A549 (cell line): ENCODE measurements around the gene KHDRBS2. TPM values are rescaled to one million over a fixed set of nuclear protein-coding genes. Genes with fewer than 3 reads are reported as not detected.

Experiments used
- ATAC-seq, 2 experiments: fragments of 200-7000 bp in 1 of 2; fragments of >200 bp in 1 of 2; cut with Nextera tagmentation in 1 of 2; cut with Tn5 transposase in 1 of 2; 3 replicates each; pipeline versions ENCODE4 v1.8.0 to v1.9.1; 2018 to 2020; ENCODE audit warnings: mild to moderate bottlenecking in 1 of 2, moderate library complexity in 1 of 2
- CTCF ChIA-PET: fragments of 300-600 bp; sonication (Branson Sonifier 250); formaldehyde crosslinking; extraction: SDS; loops from one replicate; lab custom pipeline; 2021; ENCODE audit warnings: antibody characterized with exemption, inconsistent platforms; lab: Yijun Ruan, JAX
- POLR2A ChIA-PET: fragments of 350-600 bp; formaldehyde crosslinking; extraction: SDS; loops from one replicate; lab custom pipeline; 2021; ENCODE audit warnings: antibody characterized with exemption, inconsistent platforms; lab: Yijun Ruan, JAX
- DNase-seq, 2 experiments: peaks; one replicate each; pipeline versions ENCODE4 v3.0.0 to v3.0.0-alpha.2; 2011 to 2016; ENCODE audit warnings: low read depth in 1 of 2, low spot score in 1 of 2
- FAIRE-seq: peaks from 2 replicates; lab custom pipeline; 2011; peaks lifted over from hg19 to GRCh38; lab: Jason Lieb, UNC
- H3K27ac ChIP-seq, 2 experiments: fragments of >200 bp; sonication (Bioruptor Twin); formaldehyde crosslinking; 3 replicates each; pipeline ENCODE4 v1.5.1; 2016 to 2017
- H3K4me1 ChIP-seq: fragments of >200 bp; sonication (Bioruptor Twin); formaldehyde crosslinking; 3 replicates; pipeline ENCODE4 v1.6.1; 2016
- H3K4me2 ChIP-seq: fragments of >200 bp; sonication (Bioruptor Twin); formaldehyde crosslinking; 3 replicates; pipeline ENCODE4 v1.6.1; 2016
- H3K4me3 ChIP-seq: fragments of >200 bp; sonication (Bioruptor Twin); formaldehyde crosslinking; 3 replicates; pipeline ENCODE4 v1.5.1; 2016
- H3K9me3 ChIP-seq: fragments of >200 bp; sonication (Bioruptor Twin); formaldehyde crosslinking; 3 replicates; pipeline ENCODE4 v1.6.1; 2016
- BCL3 ChIP-seq: fragments of >200 bp; sonication (Bioruptor Twin); formaldehyde crosslinking; IDR thresholded peaks from 3 replicates; pipeline ENCODE4 v1.6.1; 2016
- CEBPB ChIP-seq, 2 experiments: fragments of >200 bp in 1 of 2; sonication (Bioruptor Twin) in 1 of 2; formaldehyde crosslinking in 1 of 2; IDR thresholded peaks; 2 replicates each; pipeline ENCODE4 v1.6.1; 2012 to 2016
- EHF ChIP-seq: fragments of 250-450 bp; sonication (Bioruptor Pico); IDR thresholded peaks from 2 replicates; pipeline ENCODE4 v1.5.0; 2020; ENCODE audit warnings: mild to moderate bottlenecking
- EHMT2 ChIP-seq: fragments of 200-600 bp; sonication (generic); IDR thresholded peaks from 2 replicates; pipeline ENCODE4 v1.6.1; 2016; ENCODE audit warnings: antibody characterized with exemption, low read depth, mild to moderate bottlenecking, moderate library complexity
- EP300 ChIP-seq, 2 experiments: fragments of >200 bp; sonication (Bioruptor Twin); formaldehyde crosslinking; IDR thresholded peaks; 2 replicates in 1 of 2; 3 replicates in 1 of 2; pipeline ENCODE4 v1.6.1; 2016 to 2017
- ESRRA ChIP-seq: fragments of 150-350 bp; IDR thresholded peaks from 2 replicates; pipeline ENCODE4 v1.6.1; 2014; ENCODE audit warnings: mild to moderate bottlenecking, low read length, borderline replicate concordance
- FOXS1 ChIP-seq: fragments of 250-450 bp; sonication (Bioruptor Pico); IDR thresholded peaks from 2 replicates; pipeline ENCODE4 v1.5.0; 2020; ENCODE audit warnings: mild to moderate bottlenecking, moderate library complexity
- GATA3 ChIP-seq: IDR thresholded peaks from 2 replicates; pipeline ENCODE4 v1.6.1; 2012; ENCODE audit warnings: borderline replicate concordance
- HES2 ChIP-seq: fragments of >200 bp; sonication (Bioruptor Twin); formaldehyde crosslinking; IDR thresholded peaks from 2 replicates; pipeline ENCODE4 v1.6.1; 2016
- HEYL ChIP-seq: fragments of 250-450 bp; sonication (Bioruptor Pico); IDR thresholded peaks from 2 replicates; pipeline ENCODE4 v1.8.0; 2021; ENCODE audit warnings: mild to moderate bottlenecking, moderate library complexity
- HOXA7 ChIP-seq: fragments of 250-450 bp; sonication (Bioruptor Pico); IDR thresholded peaks from 2 replicates; pipeline ENCODE4 v1.5.0; 2020; ENCODE audit warnings: mild to moderate bottlenecking, moderate library complexity
- JUN ChIP-seq, 2 experiments: fragments of >200 bp; sonication (Bioruptor Twin); formaldehyde crosslinking; IDR thresholded peaks; 2 replicates in 1 of 2; 3 replicates in 1 of 2; pipeline ENCODE4 v1.6.1; 2016 to 2017
- KDM5A ChIP-seq: fragments of 200-600 bp; sonication (generic); IDR thresholded peaks from 2 replicates; pipeline ENCODE4 v1.6.1; 2016; ENCODE audit warnings: antibody characterized with exemption, mild to moderate bottlenecking
- MAZ ChIP-seq: fragments of 150-350 bp; IDR thresholded peaks from 2 replicates; pipeline ENCODE4 v1.6.1; 2014; ENCODE audit warnings: antibody characterized with exemption, low read depth, low read length, borderline replicate concordance
- NFE2L2 ChIP-seq: fragments of 150-350 bp; conservative IDR thresholded peaks from 2 replicates; pipeline ENCODE4 v1.6.1; 2014; ENCODE audit warnings: low read length
- NPAS2 ChIP-seq: fragments of 250-450 bp; sonication (Bioruptor Pico); IDR thresholded peaks from 2 replicates; pipeline ENCODE4 v1.8.0; 2022; ENCODE audit warnings: mild to moderate bottlenecking, moderate library complexity, borderline replicate concordance
- NR3C1 ChIP-seq: fragments of >200 bp; sonication (Bioruptor Twin); formaldehyde crosslinking; IDR thresholded peaks from 3 replicates; pipeline ENCODE4 v1.6.1; 2017
- PBX3 ChIP-seq: IDR thresholded peaks from 2 replicates; pipeline ENCODE4 v1.6.1; 2012
- PHF8 ChIP-seq: fragments of 200-600 bp; sonication (generic); IDR thresholded peaks from 2 replicates; pipeline ENCODE4 v1.6.1; 2016; ENCODE audit warnings: low read depth, mild to moderate bottlenecking, antibody characterized with exemption, moderate library complexity, borderline replicate concordance
- POLR2AphosphoS2 ChIP-seq: conservative IDR thresholded peaks from 2 replicates; pipeline ENCODE4 v1.6.1; 2012; ENCODE audit warnings: low read length, improper control_type of control experiment, inconsistent platforms
- RARB ChIP-seq: fragments of 250-450 bp; sonication (Bioruptor Pico); IDR thresholded peaks from 2 replicates; pipeline ENCODE4 v1.8.0; 2021; ENCODE audit warnings: mild to moderate bottlenecking, moderate library complexity
- RNF2 ChIP-seq: fragments of 200-600 bp; sonication (generic); IDR thresholded peaks from 2 replicates; pipeline ENCODE4 v1.6.1; 2016; ENCODE audit warnings: low read depth, mild to moderate bottlenecking, antibody characterized with exemption, moderate library complexity, borderline replicate concordance
- SMC3 ChIP-seq: fragments of >200 bp; sonication (Bioruptor Twin); formaldehyde crosslinking; IDR thresholded peaks from 3 replicates; pipeline ENCODE4 v1.6.1; 2018; ENCODE audit warnings: inconsistent platforms
- ZC3H11A ChIP-seq: fragments of 450-650 bp; IDR thresholded peaks from 2 replicates; pipeline ENCODE4 v1.6.1; 2014; ENCODE audit warnings: antibody characterized with exemption, mild to moderate bottlenecking
- ZNF302 ChIP-seq: fragments of 250-450 bp; sonication (Bioruptor Pico); IDR thresholded peaks from 2 replicates; pipeline ENCODE4 v1.9.0; 2021; ENCODE audit warnings: inconsistent platforms, mild to moderate bottlenecking, moderate library complexity
- ZSCAN20 ChIP-seq: fragments of 250-450 bp; sonication (Bioruptor Pico); IDR thresholded peaks from 2 replicates; pipeline ENCODE4 v1.8.0; 2022; ENCODE audit warnings: mild to moderate bottlenecking, moderate library complexity
- WGBS: methylation state at CpG from one replicate; pipeline ENCODE4 v1.1.6; 2017; ENCODE audit errors: missing lambda C conversion rate; 5-methylcytosine and 5-hydroxymethylcytosine counted together
- polyA plus RNA-seq, 4 experiments: library from polyadenylated mRNA; depleted of rRNA in 3 of 4; stranded (reverse); fragments of >200 nt; fragmentation: RNase III in 1 of 4; extraction: RNeasy Plus Mini Kit Qiagen cat#74134 plus additional on column Dnase treatment in 1 of 4; gene quantifications; 2 replicates in 3 of 4; 3 replicates in 1 of 4; pipeline ENCODE4 v1.2.3, GENCODE V29; 2011 to 2017

Gene KHDRBS2
- polyA plus RNA-seq, 2 of the 4 experiments (the other 2 are of a cell fraction) = not detected

- no peak for FAIRE-seq
- CTCF ChIA-PET = no interaction called here
- no peak for TF ChIP-seq PHF8
- no peak for TF ChIP-seq NPAS2
- TF ChIP-seq HEYL (CRISPR knock-in tag) = no peak
- TF ChIP-seq JUN (IDR thresholded peaks at IDR 0.05) = no peak
- TF ChIP-seq NR3C1 = no peak
- TF ChIP-seq NFE2L2 = no peak
- TF ChIP-seq, all 56 proteins: peak for 0
- H3K27ac ChIP-seq = no peak overlapping the region
- no peak overlapping the region for H3K4me2 ChIP-seq
- no peak for DNase-seq
- no peak overlapping the region for H3K4me3 ChIP-seq
- no peaks in the 10 kb centered on the region for H3K4me1 ChIP-seq
- WGBS = 0% methylated on average over 1 of the region's 1 CpG
- ATAC-seq = no peak
- H3K9me3 ChIP-seq = no peaks in the 10 kb centered on the region
- POLR2A ChIA-PET = no interaction called here
Measured at GRCh38 chr6:62039605-62040004, 246.4 kb downstream of the KHDRBS2 start.

GRCh38 chr6:62037445-62037844, 248.6 kb downstream of the KHDRBS2 start:
- CTCF ChIA-PET = no interaction called here
- Histone ChIP-seq H3K9me3 (no peaks in the 10 kb centered on the region), H3K4me1 (no peaks in the 10 kb centered on the region)
- WGBS = 3% methylated on average over 2 of the region's 2 CpGs
- no peak for FAIRE-seq
- DNase-seq = no peak
- ATAC-seq = no peak
- no peak for TF ChIP-seq NR3C1
- no peak for TF ChIP-seq FOXS1 (CRISPR knock-in tag)
- TF ChIP-seq ZNF302 (CRISPR knock-in tag) = no peak
- no peak for TF ChIP-seq KDM5A
- TF ChIP-seq JUN (IDR thresholded peaks at IDR 0.05) = no peak
- no peak for TF ChIP-seq EHF
- no peak for TF ChIP-seq POLR2AphosphoS2
- TF ChIP-seq RNF2 = no peak
- no peak for TF ChIP-seq CEBPB (IDR thresholded peaks at IDR 0.05)
- no peak for TF ChIP-seq EP300 (IDR thresholded peaks at IDR 0.05)
- TF ChIP-seq HOXA7 (CRISPR knock-in tag) = no peak
- no peak for TF ChIP-seq BCL3
- TF ChIP-seq ESRRA = no peak
- TF ChIP-seq ZSCAN20 (CRISPR knock-in tag) = no peak
- no peak for TF ChIP-seq EHMT2
- TF ChIP-seq HES2 = no peak
- TF ChIP-seq MAZ = no peak
- TF ChIP-seq, all 56 proteins: peak for 0
- no peak overlapping the region for H3K4me3 ChIP-seq
- POLR2A ChIA-PET = no interaction called here
- H3K27ac ChIP-seq = no peak overlapping the region
- no peak overlapping the region for H3K4me2 ChIP-seq

- no peak overlapping the region for H3K27ac ChIP-seq
- DNase-seq (no peak), FAIRE-seq (no peak), ATAC-seq (no peak)
- no peaks in the 10 kb centered on the region for H3K9me3 ChIP-seq
- ChIA-PET CTCF (no interaction called here), POLR2A (no interaction called here)
- 0% methylated on average over 1 of the region's 1 CpG for WGBS
- H3K4me1 ChIP-seq = no peaks in the 10 kb centered on the region
- H3K4me2 ChIP-seq = no peak overlapping the region
- no peak for TF ChIP-seq HES2
- TF ChIP-seq EHF = no peak
- TF ChIP-seq CEBPB (IDR thresholded peaks at IDR 0.05) = no peak
- TF ChIP-seq ESRRA = no peak
- no peak for TF ChIP-seq HOXA7 (CRISPR knock-in tag)
- H3K4me3 ChIP-seq = no peak overlapping the region
Measured at GRCh38 chr6:62035952-62036351, 250.1 kb downstream of the KHDRBS2 start.

- no peaks in the 10 kb centered on the region for H3K4me1 ChIP-seq
- H3K9me3 ChIP-seq = no peaks in the 10 kb centered on the region
- DNase-seq (no peak), FAIRE-seq (no peak), ATAC-seq (no peak)
- POLR2A ChIA-PET = no interaction called here
- no peak overlapping the region for H3K4me2 ChIP-seq
- WGBS = 9% methylated on average over 6 of the region's 6 CpGs
- CTCF ChIA-PET = no interaction called here
- no peak overlapping the region for H3K4me3 ChIP-seq
- no peak overlapping the region for H3K27ac ChIP-seq
- TF ChIP-seq SMC3 (no peak), FOXS1 (CRISPR knock-in tag) (no peak), PHF8 (no peak), EHMT2 (no peak), NPAS2 (no peak), RARB (CRISPR knock-in tag) (no peak), ZC3H11A (no peak), GATA3 (no peak), BCL3 (no peak), KDM5A (no peak), PBX3 (no peak), CEBPB (IDR thresholded peaks at IDR 0.05) (no peak)
Measured at GRCh38 chr6:62013719-62014118, 272.3 kb downstream of the KHDRBS2 start.
